Measurements from ENCODE around the gene TMEM270.

The TMEM270 gene

GRCh38 chr7:73909051-73909941, 48.3 kb downstream of the TMEM270 start:
- no peak for DNase-seq

- DNase-seq = no peak
Observed at GRCh38 chr7:73909996-73910395, 49.0 kb downstream of the TMEM270 start.

- DNase-seq = no peak
Observed at GRCh38 chr7:73912223-73912622, 51.3 kb downstream of the TMEM270 start.

All from NCI-H510A (cell line).